Superior temporal gyrus (tissue), 1 donor: ENCODE results near the gene FLOT2.
A peak's percentile ranks its signal among the peaks of the same experiment; 100 is the strongest.
"Not testable (repeated sequence)": the region's sequence is repeated elsewhere in the genome, so short reads cannot be mapped to it uniquely, and the experiment has no call there.

Source experiments
- DNase-seq: peaks from one replicate; pipeline ENCODE4 v3.0.0-alpha.2; 2016; ENCODE audit errors: extremely low spot score

FLOT2 gene

DNA sequence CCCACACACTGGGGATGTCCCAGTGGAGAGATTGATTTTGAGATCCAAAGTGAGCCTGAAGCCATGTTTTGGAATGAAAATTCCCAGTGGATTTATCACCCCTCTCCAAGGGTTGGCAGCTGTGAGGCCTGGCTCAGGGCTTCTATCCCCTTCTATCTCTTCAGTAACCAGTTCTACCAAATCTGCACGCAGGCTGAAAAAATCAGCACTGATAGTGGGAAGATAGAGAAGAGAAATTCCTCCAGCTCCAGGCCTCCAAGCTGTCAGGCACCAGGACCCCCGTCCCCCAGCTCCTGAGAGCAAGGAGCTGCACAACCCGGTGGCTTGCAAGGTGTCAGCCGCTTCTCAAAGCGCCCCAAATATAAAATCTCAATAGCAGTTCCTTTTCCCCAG, 1.0 kb downstream of the FLOT2 start:
- DNase-seq = peak; percentile 32

DNA sequence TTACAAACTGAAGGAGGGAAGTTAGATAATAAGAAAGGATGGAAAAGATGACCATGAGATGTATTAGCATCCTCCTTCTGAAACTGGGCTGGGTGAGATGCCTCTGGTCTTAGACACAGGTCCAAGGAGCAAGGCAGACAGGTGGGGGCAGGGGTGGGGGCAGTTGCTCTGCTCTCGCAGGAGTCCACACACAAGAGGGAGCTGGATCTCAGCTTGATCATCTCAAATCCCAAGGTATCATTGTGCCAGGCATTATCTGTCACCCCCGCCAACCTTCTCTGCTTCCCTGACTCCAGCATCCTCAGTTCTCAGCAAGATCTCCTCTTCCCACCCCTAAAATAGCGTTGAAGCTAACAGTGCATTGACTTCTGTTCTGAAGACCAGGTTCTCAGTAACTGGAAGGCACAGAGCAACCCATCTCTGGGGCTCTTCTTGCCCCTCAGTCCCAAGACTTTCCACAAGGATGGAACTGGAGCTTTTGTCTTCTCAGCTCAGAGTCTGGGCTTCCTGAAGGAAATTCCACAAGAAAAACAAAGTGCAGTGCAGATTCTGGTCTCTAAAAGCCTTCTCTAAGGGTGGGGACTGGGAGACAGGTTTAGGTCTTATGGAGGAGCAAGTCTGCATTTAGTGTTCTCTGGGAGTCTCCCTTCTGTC, 1.6 kb downstream of the FLOT2 start:
- no peak for DNase-seq

DNA sequence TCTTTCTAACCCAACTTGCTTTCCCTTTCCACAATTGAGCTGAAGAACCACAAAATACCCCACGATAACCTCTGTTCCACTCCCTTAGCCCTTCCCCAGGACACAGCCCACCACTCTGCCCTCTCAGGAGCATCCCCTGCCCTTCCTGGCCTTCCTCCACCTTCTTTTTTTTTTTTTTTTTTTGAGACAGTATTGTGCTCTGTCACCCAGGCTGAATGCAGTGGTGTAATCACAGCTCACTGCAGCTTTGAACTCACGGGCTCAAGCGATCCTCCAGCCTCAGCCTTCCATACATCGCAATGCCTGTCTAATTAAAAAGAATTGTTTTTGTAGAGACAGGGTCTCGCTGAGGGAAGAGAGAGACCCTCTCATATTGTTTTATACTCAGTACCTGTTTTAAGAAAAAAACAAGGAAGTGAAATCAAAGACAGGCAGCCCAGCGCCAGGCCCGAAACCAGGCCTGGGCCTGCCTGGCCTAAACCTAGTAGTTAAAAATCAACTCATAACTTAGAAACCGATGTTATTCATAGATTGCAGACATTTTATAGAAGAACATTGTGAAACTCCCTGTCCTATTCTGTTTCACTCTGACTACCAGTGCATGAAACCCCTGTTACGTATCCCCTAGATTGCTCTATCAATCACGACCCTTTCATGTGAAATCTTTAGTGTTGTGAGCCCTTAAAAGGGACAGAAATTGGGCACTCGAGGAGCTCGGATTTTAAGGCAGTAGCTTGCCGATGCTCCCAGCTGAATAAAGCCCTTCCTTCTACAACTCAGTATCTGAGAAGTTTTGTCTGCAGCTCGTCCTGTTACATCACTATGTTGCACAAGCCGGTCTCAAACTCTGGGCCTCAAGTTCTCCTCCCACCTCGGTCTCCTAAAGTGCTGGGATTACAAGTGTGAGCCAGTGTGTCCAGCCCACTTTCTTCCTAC, 4.0 kb downstream of the FLOT2 start:
- DNase-seq = not testable (repeated sequence)

DNA sequence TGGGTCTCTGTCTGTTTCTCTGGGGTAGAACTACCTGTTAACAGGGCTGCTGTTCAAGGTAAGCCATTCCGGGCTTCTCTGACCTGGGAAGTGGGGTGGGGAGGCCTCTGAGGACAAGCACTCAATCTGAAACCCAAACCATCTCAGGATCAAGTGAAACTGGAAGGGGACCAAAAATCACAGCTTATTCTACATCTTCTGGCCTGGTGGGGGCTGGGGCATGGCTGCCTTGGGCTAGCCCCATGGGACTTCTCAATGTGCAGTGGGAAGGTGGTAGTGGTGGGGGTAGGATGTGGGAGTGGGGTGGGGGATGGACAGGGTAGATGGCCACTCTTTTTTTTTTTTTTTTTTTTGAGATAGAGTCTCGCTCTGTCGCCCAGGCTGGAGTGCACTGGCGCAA, 5.5 kb downstream of the FLOT2 start:
- no peak for DNase-seq

DNA sequence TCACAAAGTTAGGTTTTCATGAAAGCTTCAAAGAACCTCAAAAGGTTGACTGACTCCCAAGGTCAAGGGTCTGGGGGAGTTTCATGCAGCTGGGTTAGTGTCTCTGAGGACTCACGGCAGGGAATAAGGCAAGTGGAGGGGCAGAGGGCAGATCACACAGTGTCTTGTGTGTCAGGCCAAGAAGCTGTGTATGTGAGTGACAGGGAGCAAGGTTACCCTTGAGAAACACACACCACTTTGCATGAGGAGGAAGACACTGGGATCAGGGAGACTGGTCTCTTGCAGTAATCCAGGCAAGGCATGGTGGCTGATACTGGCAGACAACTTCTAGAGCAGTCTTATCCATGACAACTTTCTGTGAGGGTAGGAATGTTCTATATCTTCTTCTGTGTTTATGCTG, 6.3 kb downstream of the FLOT2 start:
- no peak for DNase-seq

DNA sequence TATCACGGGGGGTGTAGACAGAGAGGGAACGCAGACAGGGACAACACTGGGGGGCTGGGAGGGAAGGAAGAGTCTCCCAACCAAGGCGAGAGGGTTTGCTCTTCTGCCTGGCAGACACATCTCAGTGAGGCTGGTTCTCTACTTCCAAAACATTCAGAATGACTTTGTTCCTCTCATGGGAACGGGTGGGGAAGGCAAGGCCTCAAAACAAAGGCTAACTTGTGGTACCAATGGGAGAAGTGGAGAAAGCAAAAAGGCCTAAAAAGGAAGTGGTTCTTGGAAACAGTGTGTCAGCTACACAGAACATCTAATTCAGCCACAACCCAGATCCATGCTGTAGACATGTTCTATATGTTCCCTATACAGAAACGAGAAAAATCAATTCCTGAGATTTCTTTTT, 7.5 kb downstream of the FLOT2 start:
- no peak for DNase-seq

DNA sequence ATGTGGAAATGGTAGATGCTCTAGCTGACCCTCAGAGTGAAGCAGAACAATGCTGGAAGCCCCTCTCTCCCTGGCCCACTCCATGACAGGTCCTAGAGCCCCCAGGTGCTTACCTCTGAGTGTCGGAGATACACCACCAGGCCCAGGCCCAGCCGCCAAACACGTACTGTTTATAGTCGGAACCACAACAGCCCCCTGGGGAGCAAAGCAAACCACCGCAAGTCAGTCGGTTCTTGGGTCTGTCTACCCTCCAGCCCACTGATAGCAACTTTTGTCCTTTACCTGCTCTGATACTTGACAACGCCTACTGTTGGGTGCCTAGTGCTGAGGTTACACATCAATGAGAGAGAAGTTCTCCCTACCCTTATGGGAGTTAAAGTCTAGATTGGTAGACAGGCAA, 8.7 kb downstream of the FLOT2 start:
- DNase-seq = no peak

DNA sequence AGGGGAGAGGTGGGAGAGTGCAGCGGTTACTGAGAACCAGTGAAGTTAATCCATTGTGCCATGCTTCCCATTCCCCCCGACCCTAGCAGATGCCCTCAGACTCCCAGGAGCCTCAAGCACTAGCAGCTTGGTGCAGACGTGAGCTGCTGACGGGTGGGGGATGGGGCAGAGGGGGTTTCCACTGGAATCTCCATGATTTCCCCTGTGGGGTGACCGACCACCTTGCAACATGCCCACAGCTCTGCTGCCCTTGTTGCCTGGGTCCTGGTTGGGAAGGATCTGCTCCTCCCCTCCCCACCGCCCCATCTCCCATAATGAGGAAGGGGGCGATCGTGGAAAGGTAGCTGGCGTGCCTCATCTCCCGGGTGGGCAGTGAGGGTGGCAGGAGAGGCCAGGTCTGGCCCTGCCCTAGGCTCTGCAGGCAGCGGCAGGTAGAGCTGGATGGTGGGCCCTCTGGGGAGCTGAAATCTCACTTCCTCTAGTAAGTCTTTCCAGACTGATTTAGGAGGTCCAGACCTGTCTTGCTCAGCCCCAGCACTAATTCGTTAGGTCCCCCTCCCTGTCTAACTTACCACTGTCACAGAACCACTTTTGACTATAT, 9.6 kb downstream of the FLOT2 start:
- no peak for DNase-seq

DNA sequence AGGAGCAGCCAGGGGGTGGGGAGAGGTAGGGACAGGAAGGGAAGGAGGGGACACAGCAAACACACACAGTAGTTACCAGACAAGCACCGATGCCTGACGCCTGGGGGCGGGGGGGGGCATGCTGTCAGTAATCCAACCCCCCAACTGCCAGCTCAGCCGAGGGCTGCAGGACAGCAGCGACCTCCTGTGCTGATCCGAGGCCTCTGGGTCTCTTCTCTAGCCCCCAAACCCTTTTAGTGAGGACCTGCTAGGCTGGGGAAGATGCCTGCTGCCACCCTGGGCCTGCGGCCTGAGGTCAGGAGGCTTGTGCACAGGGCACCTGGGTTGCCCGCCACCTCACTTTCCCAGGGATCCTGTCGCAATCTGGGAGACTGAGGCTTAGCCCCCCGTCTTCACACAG, 11.6 kb downstream of the FLOT2 start:
- no peak for DNase-seq

DNA sequence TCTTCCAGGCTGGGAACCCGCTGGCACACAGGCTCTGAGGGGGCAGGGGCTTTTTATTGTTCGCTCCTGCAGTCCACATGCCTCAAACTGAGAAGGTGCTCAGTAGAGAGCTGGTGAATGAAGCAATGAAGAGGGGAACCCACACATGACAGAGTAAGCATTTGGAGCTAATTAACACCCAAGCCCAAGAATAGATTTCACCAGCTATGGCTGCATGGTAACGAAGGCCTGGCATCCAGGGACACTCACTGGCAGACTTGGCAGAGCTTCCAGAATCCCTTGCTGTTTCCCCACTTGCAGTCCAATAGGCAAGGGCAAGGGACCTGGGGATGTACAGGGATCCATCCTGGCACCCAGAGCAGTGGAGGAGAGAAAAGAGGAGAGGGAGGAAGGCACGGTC, 12.2 kb downstream of the FLOT2 start:
- peak; percentile 47 for DNase-seq

DNA sequence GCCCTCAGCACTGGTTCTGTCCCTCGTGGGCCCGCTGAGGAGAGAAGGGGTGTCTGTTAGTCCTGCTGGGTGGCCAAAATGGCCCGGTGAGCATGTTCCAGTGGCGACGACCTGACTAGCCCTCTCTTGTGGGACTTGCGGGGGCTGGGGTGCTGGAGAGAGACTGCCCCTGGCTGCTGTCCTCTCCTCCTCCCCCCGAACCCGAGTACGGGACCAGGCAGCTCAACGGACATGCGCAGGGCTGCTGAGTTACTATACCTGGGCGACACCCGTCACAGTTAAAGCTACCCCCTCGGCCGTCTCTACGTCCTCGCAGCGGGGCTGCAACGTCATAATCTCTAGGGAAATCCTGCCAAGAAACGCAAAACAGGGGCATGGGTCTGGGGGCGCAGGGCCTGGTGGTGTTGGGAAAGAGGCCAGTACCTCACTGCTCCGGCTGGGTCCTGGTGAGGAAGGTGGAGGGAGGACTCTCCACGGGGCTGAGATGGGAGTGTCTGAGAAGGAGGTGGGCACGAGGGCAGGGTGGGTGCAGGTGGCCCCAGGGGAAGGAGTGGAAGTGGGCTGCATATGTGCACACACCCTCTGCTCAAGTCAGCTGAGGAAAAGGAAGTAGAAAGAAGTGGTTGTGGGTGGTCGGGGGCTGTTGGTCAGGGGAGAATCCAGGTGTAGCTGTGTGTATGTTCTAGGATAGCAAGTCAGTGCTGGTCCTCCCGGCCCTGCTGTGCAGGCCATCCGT, 13.4 kb downstream of the FLOT2 start:
- no peak for DNase-seq

DNA sequence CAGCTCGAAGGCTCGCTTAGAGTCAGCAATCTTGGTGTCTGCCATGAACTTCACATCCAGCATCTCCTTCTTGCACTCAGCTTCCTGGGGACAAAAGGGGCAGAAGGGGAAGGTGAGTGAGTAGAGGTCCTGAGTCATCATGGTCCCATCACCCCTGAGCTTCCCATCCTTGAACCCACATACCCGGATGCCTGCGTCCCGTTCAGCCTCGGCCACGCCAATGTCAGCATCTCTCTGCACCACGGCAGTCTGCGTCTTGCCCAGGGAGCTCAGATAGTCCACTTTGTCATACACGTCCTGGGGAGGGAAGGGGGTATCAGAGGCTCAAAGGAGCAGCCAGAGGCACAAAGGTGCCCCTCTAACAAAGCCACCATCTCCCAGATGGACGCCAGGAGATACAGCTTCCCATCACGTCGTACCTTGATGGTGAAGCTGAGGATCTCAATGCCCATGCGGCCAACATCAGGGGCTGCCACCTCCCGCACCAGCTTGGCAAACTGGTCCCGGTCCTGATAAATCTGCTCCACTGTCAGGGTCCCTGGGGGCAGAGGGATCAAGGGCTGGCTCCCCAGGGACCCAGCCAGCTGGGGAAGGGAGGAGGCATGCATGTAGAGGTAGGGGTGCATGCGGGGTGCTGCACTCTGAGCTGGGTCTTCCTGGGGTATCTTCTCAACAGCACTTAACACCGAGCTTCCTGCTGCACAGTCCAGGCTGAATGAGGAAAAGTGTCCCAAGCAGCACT, 15.2 kb downstream of the FLOT2 start:
- no peak for DNase-seq

DNA sequence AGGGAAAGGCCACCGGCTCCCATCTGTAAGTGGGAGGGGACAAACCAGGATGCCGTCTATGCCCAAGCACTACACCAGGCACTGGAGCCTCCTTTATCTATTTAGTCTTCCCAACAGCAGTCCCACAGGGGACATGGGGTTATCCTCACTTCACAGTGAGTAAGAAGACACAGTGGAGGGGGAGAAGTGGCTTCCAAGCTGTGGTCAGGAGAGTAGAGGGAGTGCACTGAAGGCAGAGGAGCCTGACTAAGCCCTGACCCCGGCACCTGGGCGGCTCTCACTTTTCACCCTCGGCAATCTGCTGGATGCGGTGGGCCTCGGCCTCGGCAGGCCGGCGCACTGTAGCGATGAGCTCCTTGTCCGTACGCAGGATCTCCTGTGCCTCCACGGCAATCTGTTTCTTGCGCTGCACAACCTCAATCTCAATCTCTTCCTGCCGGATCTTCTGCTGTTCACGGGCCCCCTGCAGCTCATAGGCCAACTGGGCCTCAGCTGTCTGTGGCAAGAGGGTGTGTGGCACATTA, 15.9 kb downstream of the FLOT2 start:
- DNase-seq = no peak

DNA sequence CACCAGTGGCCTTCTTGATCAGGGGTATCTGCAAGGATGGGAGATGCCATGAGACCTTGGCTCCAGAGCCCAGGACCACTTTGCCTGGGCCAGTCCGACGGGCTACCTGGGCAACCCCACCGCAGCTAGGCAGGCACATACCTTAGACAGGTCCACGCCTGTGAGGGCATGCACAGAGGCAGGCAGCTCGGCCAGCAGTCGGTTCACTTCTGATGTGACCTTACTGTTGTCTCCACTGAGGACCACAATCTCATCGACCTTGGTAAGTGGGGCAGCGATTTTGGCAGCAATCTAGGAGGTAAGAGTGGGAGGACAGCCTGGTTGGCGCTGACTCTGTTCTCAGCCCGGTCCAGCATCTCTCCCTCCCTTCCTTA, 17.0 kb downstream of the FLOT2 start:
- no peak for DNase-seq

DNA sequence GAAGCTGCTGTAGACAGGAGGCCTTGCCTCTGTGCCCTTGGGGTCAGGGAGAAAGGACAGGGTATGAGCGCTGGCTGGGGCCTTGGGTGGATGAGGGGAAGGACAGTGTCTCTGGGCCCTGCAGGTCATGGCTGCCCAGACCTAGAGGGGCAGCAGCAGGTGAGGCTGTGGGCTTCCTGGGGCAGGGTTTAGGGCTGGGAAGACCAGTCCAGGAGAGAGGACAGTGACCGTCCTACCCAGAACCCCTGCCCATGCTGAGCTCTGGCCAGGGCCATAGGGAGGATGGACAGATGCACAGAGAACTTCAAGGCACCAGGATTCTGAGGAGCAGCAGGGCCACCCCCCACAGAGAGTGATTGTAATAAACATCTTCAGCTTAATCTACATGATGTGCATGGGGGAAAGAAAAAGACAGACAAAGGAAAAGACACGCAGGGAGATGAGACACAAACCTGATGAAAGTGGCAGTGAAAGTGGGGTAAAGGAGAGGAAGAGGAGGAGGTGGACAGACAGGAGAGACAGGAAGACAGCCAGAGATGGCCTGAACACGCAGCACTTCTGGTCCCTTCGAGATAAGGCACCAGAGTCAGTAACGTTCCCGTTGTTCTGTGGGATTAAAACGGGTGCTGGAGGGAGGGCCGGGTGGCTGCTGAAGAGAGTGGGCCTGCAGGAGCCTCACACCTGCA, 17.5 kb downstream of the FLOT2 start:
- DNase-seq = no peak

DNA sequence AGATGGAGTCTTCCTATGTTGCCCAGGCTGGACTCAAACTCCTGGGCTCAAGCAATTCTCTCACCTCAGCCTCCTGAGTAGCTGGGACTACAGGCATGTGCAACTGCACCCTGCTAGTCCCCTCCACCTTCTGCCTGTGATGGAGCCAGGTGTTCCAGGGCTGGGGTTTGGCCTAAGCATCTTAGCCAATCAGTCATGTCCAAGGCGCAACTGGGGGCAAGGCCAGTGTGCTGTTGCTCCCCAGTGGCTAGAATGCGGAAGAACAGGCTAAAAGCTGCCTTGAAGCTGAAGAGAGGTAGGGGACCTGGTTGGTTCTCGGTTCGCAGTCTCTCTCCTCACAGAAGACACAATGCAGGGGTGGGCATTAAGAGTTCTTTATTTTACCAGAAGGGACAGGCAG, 18.6 kb downstream of the FLOT2 start:
- DNase-seq = no peak

DNA sequence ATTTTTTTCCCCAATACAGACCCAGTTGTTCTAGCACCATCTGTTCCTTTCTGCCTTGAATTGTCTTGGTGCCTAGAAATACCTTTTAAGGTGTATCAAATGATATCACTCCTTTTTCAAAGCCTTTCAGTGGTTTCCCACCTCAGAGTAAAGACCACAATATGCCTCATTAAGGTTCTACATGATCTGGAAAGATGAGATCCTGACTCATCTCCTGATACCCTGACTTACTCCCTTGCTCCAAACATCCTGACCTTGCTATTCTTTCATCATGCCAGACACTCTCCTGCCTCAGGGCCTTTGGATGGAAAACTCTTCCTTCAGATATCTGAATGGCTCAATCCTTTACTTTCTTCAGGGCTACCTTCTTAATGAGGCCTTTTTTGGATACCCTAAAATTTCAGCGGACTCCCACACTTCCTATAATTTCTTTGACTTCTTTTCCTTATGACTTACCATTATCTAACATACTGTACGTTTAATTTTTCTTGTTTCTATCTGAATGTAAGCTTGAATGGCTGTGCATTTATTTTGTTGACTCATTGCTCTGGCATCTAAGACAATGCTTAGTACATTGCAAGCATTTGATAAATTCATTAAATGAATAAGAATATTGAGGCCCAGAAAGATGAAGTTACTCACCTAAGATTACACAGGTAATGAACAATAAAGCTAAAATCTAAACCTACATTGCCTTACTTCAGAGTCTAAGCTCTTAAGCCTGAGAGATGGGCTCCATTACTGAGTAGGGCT, 19.2 kb downstream of the FLOT2 start:
- no peak for DNase-seq

DNA sequence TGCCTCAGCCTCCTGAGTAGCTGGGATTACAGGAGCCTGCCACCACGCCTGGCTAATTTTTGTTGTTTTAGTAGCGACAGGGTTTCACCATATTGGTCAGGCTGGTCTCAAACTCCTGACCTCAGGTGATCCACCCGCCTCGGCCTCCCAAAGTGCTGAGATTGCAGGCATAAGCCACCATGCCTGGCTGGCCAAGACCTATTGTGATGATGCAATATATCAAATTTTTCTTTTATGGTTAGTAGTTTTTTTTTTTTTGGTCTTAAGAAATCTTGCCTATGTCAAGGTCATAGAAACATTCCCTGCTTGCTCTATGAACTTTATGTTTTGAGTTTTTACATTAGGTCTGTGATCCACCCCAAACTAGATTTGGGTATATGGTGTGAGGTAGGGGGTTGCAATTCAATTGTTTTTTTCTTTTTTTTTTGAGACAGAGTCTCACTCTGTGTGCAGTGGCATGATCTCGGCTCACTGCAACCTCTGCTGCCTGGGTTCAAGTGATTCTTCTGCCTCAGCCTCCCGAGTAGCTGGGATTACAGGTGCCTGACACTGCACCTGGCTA, 20.3 kb downstream of the FLOT2 start:
- DNase-seq = not testable (repeated sequence)

DNA sequence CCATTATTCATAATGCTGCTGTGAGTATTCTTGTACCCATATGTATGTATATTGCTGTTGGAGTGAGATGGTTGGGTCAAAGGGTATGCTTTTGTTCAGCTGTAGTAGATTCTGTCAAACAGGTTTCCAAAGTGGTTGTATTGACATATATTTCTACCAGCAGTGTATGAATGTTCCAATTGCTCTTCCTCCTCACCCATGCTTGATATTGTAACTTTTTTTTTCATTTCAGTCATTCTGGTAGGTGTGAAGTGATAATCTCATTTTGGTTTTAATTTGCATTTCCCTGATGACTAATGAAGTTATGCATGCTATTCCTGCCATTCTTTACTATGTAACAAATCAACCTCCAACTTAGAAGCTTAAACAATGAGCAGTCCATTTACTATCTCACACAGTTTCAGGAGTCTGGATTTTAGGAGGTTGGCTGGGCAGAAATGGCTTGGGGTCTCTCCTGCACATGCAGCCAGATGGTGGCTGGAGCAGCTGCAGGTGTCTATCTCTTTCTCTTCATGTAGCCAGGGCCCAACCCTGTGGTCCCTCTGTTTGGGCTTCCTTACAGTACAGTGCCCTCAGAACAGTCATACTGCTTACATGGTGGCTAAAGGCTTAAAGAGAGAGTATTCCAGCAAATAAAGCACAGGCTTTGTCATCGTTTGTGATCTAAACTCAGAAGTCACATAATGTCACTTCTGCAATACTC, 21.5 kb downstream of the FLOT2 start:
- peak; percentile 11 for DNase-seq
